ENCODE measurements around the gene DENND5A. TPM values are rescaled to one million over a fixed set of nuclear protein-coding genes. Genes with fewer than 3 reads are reported as not detected.

The DENND5A gene
- total and polyA plus RNA-seq, 9 of the 15 experiments (the other 6 are each of a cell fraction or from before 2014, with no cell fraction given), result 11.7 to 130 (median 46.3) TPM

DNA sequence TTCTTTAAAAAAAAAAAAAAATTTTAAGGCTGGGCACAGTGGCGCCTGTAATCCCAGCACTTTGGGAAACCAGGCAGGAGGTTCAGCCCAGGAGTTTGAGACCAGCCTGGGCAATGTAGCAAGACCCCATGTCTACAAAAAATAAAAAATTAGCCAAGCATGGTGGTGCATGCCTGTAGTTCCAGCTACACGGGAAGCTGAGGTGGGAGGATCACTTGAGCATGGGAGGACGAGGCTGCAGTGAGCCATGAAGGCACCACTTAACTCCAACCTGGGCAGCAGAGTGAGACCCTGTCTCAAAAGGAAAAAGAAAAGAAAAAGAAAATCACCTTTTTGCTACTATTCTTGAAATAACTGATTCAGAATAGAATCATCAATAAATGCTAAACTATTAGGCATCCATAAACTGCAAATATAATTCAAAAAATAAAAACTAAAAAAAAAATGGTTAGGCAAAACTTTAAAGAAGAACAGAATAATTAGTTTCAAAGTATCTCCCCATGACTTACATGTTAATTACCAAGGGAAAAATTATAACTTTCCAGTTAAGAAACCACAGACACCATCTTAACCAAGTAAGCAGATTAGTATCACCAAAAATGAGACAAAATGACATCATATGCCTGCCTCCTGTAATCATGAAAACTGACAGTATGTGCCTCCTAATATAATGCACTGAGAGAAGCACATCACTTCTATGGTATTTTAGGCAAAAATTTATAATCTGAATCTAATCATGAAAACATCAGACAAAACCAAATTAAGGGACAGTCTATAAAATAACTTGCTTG, 63.6 kb downstream of the DENND5A start:
- no TSS peak for BruUV-seq (replicated peaks)
- 92% methylated on average over 3 of the region's 3 CpGs for WGBS (ENCODE audit: insufficient coverage, low coverage, missing lambda C conversion rate)
- no peak for FAIRE-seq
- TF ChIP-seq NR4A1 (CRISPR knock-in tag; IDR thresholded peaks at IDR 0.05), result no peak
- TF ChIP-seq NR4A1 (tag; IDR thresholded peaks at IDR 0.05), result no peak
- TF ChIP-seq POLR3A (IDR thresholded peaks at IDR 0.05; ENCODE audit: borderline replicate concordance, extremely low read depth, insufficient read depth, insufficient read length), result no peak
- no peak for TF ChIP-seq SRSF3 (IDR thresholded peaks at IDR 0.05; ENCODE audit: insufficient read depth, low read length)
- no peak for TF ChIP-seq TSC22D4 (tag; IDR thresholded peaks at IDR 0.05)
- TF ChIP-seq JUND (IDR thresholded peaks at IDR 0.05; ENCODE audit: borderline replicate concordance, low read depth, low read length), result no peak
- TF ChIP-seq JUND (tag; IDR thresholded peaks at IDR 0.05; ENCODE audit: borderline replicate concordance, low read depth, low read length), result 0 out of 3 replicates have a peak, but pooled peaks have one; percentile 18
- no peak for TF ChIP-seq ZEB2 (IDR thresholded peaks at IDR 0.05)
- no peak for TF ChIP-seq SAP30 (IDR thresholded peaks at IDR 0.05; ENCODE audit: borderline replicate concordance, insufficient read depth, low read depth, low read length, poor library complexity, severe bottlenecking)
- TF ChIP-seq, protein P1, sequence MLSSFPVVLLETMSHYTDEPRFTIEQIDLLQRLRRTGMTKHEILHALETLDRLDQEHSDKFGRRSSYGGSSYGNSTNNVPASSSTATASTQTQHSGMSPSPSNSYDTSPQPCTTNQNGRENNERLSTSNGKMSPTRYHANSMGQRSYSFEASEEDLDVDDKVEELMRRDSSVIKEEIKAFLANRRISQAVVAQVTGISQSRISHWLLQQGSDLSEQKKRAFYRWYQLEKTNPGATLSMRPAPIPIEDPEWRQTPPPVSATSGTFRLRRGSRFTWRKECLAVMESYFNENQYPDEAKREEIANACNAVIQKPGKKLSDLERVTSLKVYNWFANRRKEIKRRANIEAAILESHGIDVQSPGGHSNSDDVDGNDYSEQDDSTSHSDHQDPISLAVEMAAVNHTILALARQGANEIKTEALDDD (IDR thresholded peaks at IDR 0.05), result peak; percentile 57; the same call in 1 of the 2 replicates
- TF ChIP-seq NFRKB (IDR thresholded peaks at IDR 0.05; ENCODE audit: low read depth), result no peak
- no peak for TF ChIP-seq C11orf30 (IDR thresholded peaks at IDR 0.05; ENCODE audit: low read depth)
- TF ChIP-seq, protein P2, sequence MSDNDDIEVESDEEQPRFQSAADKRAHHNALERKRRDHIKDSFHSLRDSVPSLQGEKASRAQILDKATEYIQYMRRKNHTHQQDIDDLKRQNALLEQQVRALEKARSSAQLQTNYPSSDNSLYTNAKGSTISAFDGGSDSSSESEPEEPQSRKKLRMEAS (CRISPR knock-in tag; IDR thresholded peaks at IDR 0.05), result no peak
- no peak for TF ChIP-seq E2F3 (CRISPR knock-in tag; IDR thresholded peaks at IDR 0.05)
- no peak for TF ChIP-seq NR2C2 (CRISPR knock-in tag; IDR thresholded peaks at IDR 0.05)
- no peak for TF ChIP-seq NR2C2 (tag; IDR thresholded peaks at IDR 0.05)
- TF ChIP-seq CC2D1A (IDR thresholded peaks at IDR 0.05), result no peak
- 0 out of 2 replicates have a peak, but pooled peaks have one; percentile 34 for TF ChIP-seq ATF3 (IDR thresholded peaks at IDR 0.05)
- TF ChIP-seq ATF3 (CRISPR knock-in tag; conservative IDR thresholded peaks at IDR 0.05), result no peak
- no peak for TF ChIP-seq HDAC3 (IDR thresholded peaks at IDR 0.05; ENCODE audit: borderline replicate concordance, partially characterized antibody)
- no peak for TF ChIP-seq CBX1 (IDR thresholded peaks at IDR 0.05; ENCODE audit: low read depth)
- no peak for TF ChIP-seq CHD2 (IDR thresholded peaks at IDR 0.05; ENCODE audit: low read depth, low read length)

More for the DNA sequence above, 63.6 kb downstream of the DENND5A start:
- in situ Hi-C loops (cut with MboI), result no loop called here
- Histone ChIP-seq H4K20me1 (replicated peaks; ENCODE audit: control insufficient read depth, insufficient read depth, low read length) (no peaks in the 10 kb centered on the region), H3K9ac (ENCODE audit: insufficient read depth in 1 of 2, low read depth in 2 of 2, low read length in 2 of 2) (no peak overlapping the region), H3K36me3 (ENCODE audit: control insufficient read depth, insufficient read depth, low read length) (peaks cover 45% of the 10 kb centered on the region; the same call in 2 of the 3 replicates), H3K9me1 (ENCODE audit: control insufficient read depth, insufficient read depth, low read length) (no peaks in the 10 kb centered on the region), H3K79me2 (ENCODE audit: control insufficient read depth, insufficient read depth, low read length) (peaks cover 5% of the 10 kb centered on the region; the same call in 1 of the 3 replicates), H3K4me3 (no peak overlapping the region), H3K9me3 (replicated peaks; ENCODE audit: control insufficient read depth, insufficient read depth, low read depth, low read length) (no peaks in the 10 kb centered on the region), H2AFZ (ENCODE audit: low read depth, low read length) (no peak overlapping the region), H3K4me2 (ENCODE audit: insufficient read depth, low read length) (no peak overlapping the region), H3K4me1 (replicated peaks in 1 of 2; ENCODE audit: control insufficient read depth in 2 of 2, insufficient read depth in 2 of 2, low read length in 2 of 2) (no peaks in the 10 kb centered on the region), H3K27me3 (ENCODE audit: control insufficient read depth in 2 of 2, insufficient read depth in 2 of 2, low read length in 2 of 2) (no peaks in the 10 kb centered on the region), H3K27ac (ENCODE audit: extremely low read depth, low read depth, low read length) (no peak overlapping the region)
- ChIA-PET CTCF (ENCODE audit: low intra/inter-chr PET ratio) (no interaction called here), POLR2A (no interaction called here)
- no peak for DNase-seq (ENCODE audit: extremely low read depth in 1 of 4, low spot score in 3 of 4)
- ATAC-seq, result no peak
- intact Hi-C loops (cut with micrococcal nuclease), result no loop called here
